GM19463 (cell line): Measurements from ENCODE around the gene CCDC33.

Experiments
- ATAC-seq: cut with Tn5 transposase; IDR thresholded peaks from one replicate; pipeline ENCODE4 v1.9.1; 2021; ENCODE audit warnings: mild to moderate bottlenecking, moderate library complexity; ENCODE audit not compliant: unreplicated experiment

Gene CCDC33

GRCh38 chr15:74330861-74331408, 94.8 kb downstream of the CCDC33 start:
- no peak for ATAC-seq

GRCh38 chr15:74332011-74332410, 95.9 kb downstream of the CCDC33 start:
- no peak for ATAC-seq

GRCh38 chr15:74332611-74333010, 96.5 kb downstream of the CCDC33 start:
- ATAC-seq: no peak

GRCh38 chr15:74333093-74333492, 97.0 kb downstream of the CCDC33 start:
- ATAC-seq: no peak

- no peak for ATAC-seq
Measured at GRCh38 chr15:74333662-74334061, 97.5 kb downstream of the CCDC33 start.

- no peak for ATAC-seq
Measured at GRCh38 chr15:74334127-74334526, 98.0 kb downstream of the CCDC33 start.

DNA sequence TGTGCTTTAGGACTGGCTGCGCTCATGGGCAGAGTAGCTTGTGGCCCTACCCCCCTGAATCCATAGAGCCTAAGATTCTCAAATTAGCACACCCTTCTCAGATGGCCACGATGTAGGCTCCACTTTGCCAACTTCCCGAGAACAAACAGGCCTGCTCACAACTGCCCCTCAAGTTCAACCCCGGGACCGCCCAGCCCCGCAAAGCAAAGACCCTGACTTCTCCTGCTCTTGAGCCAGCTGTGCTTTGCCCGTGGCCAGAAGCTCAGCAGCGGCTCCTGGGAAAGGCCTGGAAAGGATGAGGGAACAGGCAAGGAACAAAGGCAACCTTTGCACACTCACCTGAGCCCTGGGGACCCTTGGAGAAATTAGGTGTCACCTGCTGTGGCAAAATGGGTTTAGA, 99.3 kb downstream of the CCDC33 start:
- ATAC-seq: no peak

DNA sequence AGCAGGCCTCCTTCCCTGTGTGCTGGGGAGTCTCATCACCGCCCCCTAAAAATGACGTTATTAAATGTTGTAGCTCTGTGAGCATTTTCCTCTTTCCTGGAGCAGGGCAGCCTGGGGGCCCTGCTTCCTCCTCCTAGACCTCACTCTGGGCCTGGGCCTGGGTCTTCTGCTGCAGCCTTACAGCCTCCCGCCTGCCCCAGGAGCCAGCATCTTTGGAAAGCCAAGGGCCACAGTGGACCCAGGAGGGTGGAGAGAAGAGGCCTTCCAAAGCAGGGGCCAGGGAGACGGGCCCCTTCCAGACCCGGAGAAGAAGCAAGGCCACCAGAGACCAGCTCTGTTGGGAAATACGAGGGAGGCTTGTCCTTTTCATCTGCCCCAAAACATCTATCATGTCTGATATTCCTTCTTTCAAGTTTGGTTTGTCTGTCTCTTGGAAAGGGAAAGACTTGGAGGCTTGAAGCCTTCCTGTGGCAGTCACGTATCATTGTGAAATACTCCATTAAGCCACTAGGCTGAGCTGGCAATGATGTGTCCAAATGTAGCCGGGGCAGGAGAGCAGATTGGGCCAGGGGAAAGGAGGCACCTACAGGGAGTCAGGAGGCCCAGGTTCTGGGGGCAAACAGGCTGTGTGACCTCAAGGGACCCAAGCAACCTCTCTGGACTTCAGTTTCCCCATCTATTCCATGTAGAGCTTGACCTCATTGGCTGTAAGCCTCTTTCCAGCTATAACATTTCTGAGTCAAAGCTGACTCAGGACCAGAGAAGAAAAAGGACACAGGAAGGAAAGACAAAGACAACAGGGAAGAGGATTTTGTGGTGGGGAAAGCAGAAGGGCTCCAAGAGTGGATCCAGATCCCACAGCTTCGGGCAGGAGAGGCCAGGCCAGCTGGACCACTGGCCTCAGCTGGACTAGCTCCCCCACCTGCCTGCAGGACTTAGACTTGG, 100.2 kb downstream of the CCDC33 start:
- ATAC-seq: no peak

DNA sequence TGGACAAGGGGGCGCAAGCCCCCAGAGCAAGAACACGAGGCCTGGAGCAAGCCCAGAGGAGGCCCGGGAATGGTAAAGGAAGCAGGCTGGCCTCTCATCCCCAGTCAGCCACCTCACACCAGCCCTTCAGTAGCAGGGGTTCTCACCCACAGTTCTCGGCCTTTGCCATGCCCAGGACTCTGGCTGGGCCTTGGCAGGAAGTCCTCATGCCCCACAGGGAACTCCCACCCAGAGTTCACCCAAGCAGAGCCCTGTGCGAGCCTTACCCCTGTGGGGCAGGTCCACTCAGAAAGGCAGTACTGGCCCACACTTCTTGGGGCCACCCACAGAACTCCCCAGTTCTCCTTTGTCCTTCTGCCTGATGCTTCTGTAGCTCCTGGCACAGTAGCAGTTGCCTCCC, 101.0 kb downstream of the CCDC33 start:
- no peak for ATAC-seq

DNA sequence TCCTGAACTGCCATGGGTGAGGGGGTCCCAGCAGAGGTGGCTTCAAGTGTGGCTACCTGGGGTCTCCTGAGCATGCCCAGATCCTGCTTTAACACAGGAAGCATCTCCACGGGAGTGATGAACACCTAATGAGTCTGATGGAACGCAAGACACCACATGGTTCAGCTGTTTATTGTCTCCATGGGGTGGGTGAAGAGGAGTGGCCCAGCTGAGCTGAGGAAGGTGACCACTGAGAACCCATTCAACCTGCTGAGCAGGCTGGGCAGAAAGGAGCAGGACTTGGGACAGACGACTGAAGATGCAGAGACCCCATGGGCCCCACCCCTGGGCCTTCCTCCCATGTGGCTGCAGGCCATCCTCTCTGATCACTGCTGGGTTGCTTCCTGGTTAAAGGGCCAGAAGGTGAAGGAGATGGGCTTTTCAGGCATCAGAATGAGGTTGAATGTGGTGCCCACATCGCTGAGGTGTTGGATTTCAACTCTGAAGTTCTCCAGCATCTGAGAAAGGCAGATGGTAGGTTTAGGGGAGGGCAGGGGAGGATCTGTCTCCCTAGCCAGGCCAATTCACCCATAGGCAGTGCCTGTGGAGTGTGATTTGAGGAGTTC, 101.6 kb downstream of the CCDC33 start:
- no peak for ATAC-seq

DNA sequence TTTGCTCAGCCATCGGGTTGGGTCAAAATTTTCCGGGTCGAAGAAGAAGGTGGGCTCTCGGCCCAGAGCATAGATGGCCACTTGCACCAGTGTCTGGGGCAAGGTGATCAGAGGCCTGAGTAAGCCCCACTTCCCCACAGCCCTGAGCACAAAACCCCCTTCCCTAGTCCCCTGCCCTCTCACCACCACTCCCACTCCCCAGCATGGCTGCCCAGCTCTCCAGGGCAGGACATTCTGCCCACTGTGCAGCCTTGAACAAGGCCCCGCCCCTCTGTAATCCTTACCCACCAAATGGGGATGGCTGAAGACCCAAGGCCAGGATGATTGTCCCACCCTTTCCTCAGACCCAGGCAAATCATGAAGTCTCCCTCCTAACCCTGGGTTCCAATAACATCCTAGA, 102.5 kb downstream of the CCDC33 start:
- no peak for ATAC-seq

DNA sequence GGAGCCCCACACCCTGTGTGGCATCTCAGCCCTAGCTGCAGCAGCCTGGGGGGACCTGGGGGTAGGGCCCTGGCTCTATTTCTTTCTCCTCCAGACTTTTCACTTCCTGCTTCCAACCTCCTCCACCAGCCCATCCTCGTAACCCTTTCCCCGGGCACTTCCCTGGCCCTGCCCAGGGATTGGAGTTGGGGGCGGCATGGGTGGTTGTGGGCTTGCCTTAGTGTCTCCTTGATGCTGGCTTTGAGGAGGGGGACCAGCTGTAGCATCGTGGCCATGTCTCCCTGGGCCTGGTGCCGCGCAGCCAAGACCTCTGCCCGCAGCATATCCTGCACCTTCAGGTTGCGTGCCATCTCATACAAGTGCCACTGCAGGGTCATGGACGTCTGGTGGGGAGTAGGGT, 103.2 kb downstream of the CCDC33 start:
- no peak for ATAC-seq

DNA sequence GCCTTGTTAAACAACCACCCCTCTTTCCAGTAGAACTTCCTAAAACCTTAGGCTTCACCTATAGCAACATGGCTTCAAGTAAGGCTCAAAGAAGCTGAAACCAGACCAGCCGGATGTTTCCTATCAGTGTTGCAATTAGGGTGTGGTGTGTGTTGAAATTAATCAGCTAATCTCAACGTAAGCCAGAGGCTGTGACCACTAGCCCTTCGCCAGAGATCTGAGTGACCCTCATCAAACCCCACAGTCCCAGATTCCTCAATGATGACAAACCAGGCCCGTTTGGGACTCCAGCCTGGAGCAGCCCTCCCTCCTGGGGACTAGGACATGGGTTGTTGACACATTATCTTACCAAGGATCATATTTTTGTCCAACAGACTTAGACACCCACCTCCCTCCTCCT, 104.0 kb downstream of the CCDC33 start:
- no peak for ATAC-seq

GRCh38 chr15:74343127-74343796, 107.1 kb downstream of the CCDC33 start:
- ATAC-seq: no peak

GRCh38 chr15:74343797-74344127, 107.6 kb downstream of the CCDC33 start:
- no peak for ATAC-seq

GRCh38 chr15:74345051-74345450, 108.9 kb downstream of the CCDC33 start:
- no peak for ATAC-seq

DNA sequence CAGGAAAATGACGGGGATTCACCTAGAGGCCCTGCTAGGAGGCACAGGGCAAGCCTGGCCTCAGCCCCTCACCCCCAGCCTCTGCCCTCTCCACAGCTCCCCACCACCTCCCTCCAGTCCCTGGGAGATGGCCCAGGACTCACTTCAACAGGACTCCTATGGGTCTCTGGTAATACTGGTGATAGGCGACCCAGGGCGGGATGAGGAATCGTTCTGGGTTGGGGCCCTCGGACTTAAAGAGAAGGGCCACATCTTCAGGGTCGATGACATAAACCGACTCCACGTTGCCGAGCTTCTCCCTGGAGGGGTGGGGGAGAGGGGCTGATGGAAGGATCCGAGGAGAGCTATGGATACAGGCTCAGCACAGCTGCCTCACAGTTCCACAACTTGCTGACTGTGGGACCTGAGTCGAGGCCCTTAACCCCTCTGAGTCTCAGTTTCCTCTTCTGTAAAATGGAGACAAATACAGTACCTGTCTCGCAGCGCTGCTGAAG, 111.7 kb downstream of the CCDC33 start:
- ATAC-seq: no peak

- no peak for ATAC-seq
Measured at GRCh38 chr15:74349241-74349778, 113.2 kb downstream of the CCDC33 start.

GRCh38 chr15:74350295-74351275, 114.5 kb downstream of the CCDC33 start:
- ATAC-seq: no peak

GRCh38 chr15:74351670-74352069, 115.5 kb downstream of the CCDC33 start:
- ATAC-seq: no peak
